ENCODE data around the gene KCNH5. TPM values are rescaled to one million over a fixed set of nuclear protein-coding genes. Genes with fewer than 3 reads are reported as not detected.
A peak's percentile ranks its signal among the peaks of the same experiment; 100 is the strongest.

Gene KCNH5
- polyA plus RNA-seq, 1 of the 3 experiments (the other 2 are of a cell fraction): not detected

GRCh38 chr14:62897771-62898170, 147.5 kb downstream of the KCNH5 start:
- Histone ChIP-seq H3K9me2 (peaks cover 4% of the 10 kb centered on the region; the same call in 1 of the 2 replicates), H3K4me1 (ENCODE audit: control insufficient read depth in 1 of 2, insufficient read depth in 2 of 2, low read depth in 1 of 2, low read length in 1 of 2) (peaks cover 5 to 8% of the 10 kb centered on the region in 2 experiments; a peak in 2 of 4 replicates), H3K27me3 (ENCODE audit: insufficient read depth) (no peaks in the 10 kb centered on the region), H3K27ac (ENCODE audit: low read depth in 2 of 2, low read length in 1 of 2) (peak overlapping the region in 1 of 2 experiments; percentile 74; a peak in 2 of 4 replicates), H3F3A (replicated peaks; ENCODE audit: insufficient read depth) (no peaks in the 10 kb centered on the region), H3K4me2 (no peak overlapping the region), H3K9me3 (no peaks in the 10 kb centered on the region), H3K4me3 (ENCODE audit: low read depth in 2 of 2, low read length in 1 of 2) (no peak overlapping the region), H3K9ac (no peak overlapping the region), H2AFZ (ENCODE audit: low read depth) (no peak overlapping the region), H3K36me3 (replicated peaks in 1 of 2; ENCODE audit: control insufficient read depth in 1 of 2, insufficient read depth in 2 of 2, low read length in 1 of 2) (no peaks in the 10 kb centered on the region), H4K20me1 (ENCODE audit: insufficient read depth) (no peaks in the 10 kb centered on the region), H3K79me2 (ENCODE audit: insufficient read depth) (no peaks in the 10 kb centered on the region)
- no peak for DNase-seq
- TF ChIP-seq REST (IDR thresholded peaks at IDR 0.05; ENCODE audit: low read depth, low read length) (no peak), TCF12 (IDR thresholded peaks at IDR 0.05) (no peak), EP300 (IDR thresholded peaks at IDR 0.05; ENCODE audit: borderline replicate concordance in 1 of 2, low read depth in 1 of 2, low read length in 1 of 2) (no peak), USF2 (IDR thresholded peaks at IDR 0.05; ENCODE audit: borderline replicate concordance, low read depth, low read length) (no peak), USF1 (IDR thresholded peaks at IDR 0.05; ENCODE audit: borderline replicate concordance, low read depth) (no peak), ZBTB33 (IDR thresholded peaks at IDR 0.05; ENCODE audit: borderline replicate concordance, low read depth) (no peak)
- WGBS (ENCODE audit: low lambda C conversion rate): 59% methylated on average over 2 of the region's 2 CpGs
- CTCF ChIA-PET: no interaction called here
- POLR2A ChIA-PET: no interaction called here

GRCh38 chr14:62896932-62897456, 148.3 kb downstream of the KCNH5 start:
- H3K9me3 ChIP-seq: no peaks in the 10 kb centered on the region
- TF ChIP-seq POLR2AphosphoS5 (IDR thresholded peaks at IDR 0.05; ENCODE audit: low read depth, low read length): no peak
- 0 out of 2 replicates have a peak, but pooled peaks have one; percentile 26 for TF ChIP-seq FOXJ3 (CRISPR knock-in tag; IDR thresholded peaks at IDR 0.05)
- TF ChIP-seq EP300 (IDR thresholded peaks at IDR 0.05; ENCODE audit: borderline replicate concordance in 1 of 2, low read depth in 1 of 2, low read length in 1 of 2): peak in 1 of 2 experiments; percentile 91; a peak in 2 of 4 replicates
- no peak for TF ChIP-seq REST (IDR thresholded peaks at IDR 0.05; ENCODE audit: low read depth, low read length)
- peak; percentile 67; the same call in 1 of the 2 replicates for TF ChIP-seq RCOR1 (IDR thresholded peaks at IDR 0.05; ENCODE audit: low read length)
- no peak for TF ChIP-seq FOSL2 (IDR thresholded peaks at IDR 0.05; ENCODE audit: borderline replicate concordance, low read depth)
- no peak for TF ChIP-seq JUND (IDR thresholded peaks at IDR 0.05)
- peak; percentile 30; the same call in 1 of the 2 replicates for TF ChIP-seq TCF12 (IDR thresholded peaks at IDR 0.05)
- TF ChIP-seq GATA2 (CRISPR knock-in tag; IDR thresholded peaks at IDR 0.05): peak; percentile 47
- TF ChIP-seq USF2 (IDR thresholded peaks at IDR 0.05; ENCODE audit: borderline replicate concordance, low read depth, low read length): no peak
- H3K36me3 ChIP-seq (replicated peaks in 1 of 2; ENCODE audit: control insufficient read depth in 1 of 2, insufficient read depth in 2 of 2, low read length in 1 of 2): no peaks in the 10 kb centered on the region
- ChIA-PET POLR2A (no interaction called here), CTCF (interaction anchor here (0.6 kb wide), 1 partner anchor 15 kb away, joined by 4 read pairs; no protein-coding TSS in a partner anchor)
- H3K79me2 ChIP-seq (ENCODE audit: insufficient read depth): no peaks in the 10 kb centered on the region
- H3K27ac ChIP-seq (ENCODE audit: low read depth in 2 of 2, low read length in 1 of 2): peak overlapping the region in 1 of 2 experiments; percentile 74; a peak in 2 of 4 replicates
- H3K4me2 ChIP-seq: no peak overlapping the region
- 19% methylated on average over 1 of the region's 1 CpG for WGBS (ENCODE audit: low lambda C conversion rate)
- no peaks in the 10 kb centered on the region for H3K27me3 ChIP-seq (ENCODE audit: insufficient read depth)
- no peak overlapping the region for H3K4me3 ChIP-seq (ENCODE audit: low read depth in 2 of 2, low read length in 1 of 2)
- H3K4me1 ChIP-seq (ENCODE audit: control insufficient read depth in 1 of 2, insufficient read depth in 2 of 2, low read depth in 1 of 2, low read length in 1 of 2): peaks cover 5 to 8% of the 10 kb centered on the region in 2 experiments; a peak in 2 of 4 replicates
- H3K9me2 ChIP-seq: peaks cover 4% of the 10 kb centered on the region; the same call in 1 of the 2 replicates
- DNase-seq: peak; percentile 46
- no peaks in the 10 kb centered on the region for H3F3A ChIP-seq (replicated peaks; ENCODE audit: insufficient read depth)
- no peak overlapping the region for H3K9ac ChIP-seq
- no peak overlapping the region for H2AFZ ChIP-seq (ENCODE audit: low read depth)
- H4K20me1 ChIP-seq (ENCODE audit: insufficient read depth): no peaks in the 10 kb centered on the region

Data from SK-N-SH (cell line).